GM23248 (cell line): ENCODE data around the gene CTNNBIP1. TPM values are rescaled to one million over a fixed set of nuclear protein-coding genes. Genes with fewer than 3 reads are reported as not detected.

Experiments
- DNase-seq: peaks from one replicate; pipeline ENCODE4 v3.0.0-alpha.2; 2015
- H2AFZ ChIP-seq: fragments of 200-600 bp; sonication (generic); 2 replicates; pipeline ENCODE4 v1.6.1; 2016; ENCODE audit warnings: antibody characterized with exemption
- H3F3A ChIP-seq: fragments of 200-600 bp; sonication (generic); 2 replicates; pipeline ENCODE4 v1.6.1; 2016; ENCODE audit warnings: mild to moderate bottlenecking, antibody characterized with exemption, mixed run types; ENCODE audit not compliant: insufficient read depth
- H3K27ac ChIP-seq: fragments of 200-600 bp; sonication (generic); 2 replicates; pipeline ENCODE4 v1.5.1; 2016; ENCODE audit warnings: mild to moderate bottlenecking
- H3K27me3 ChIP-seq: fragments of 200-600 bp; sonication (generic); replicated peaks from 2 replicates; pipeline ENCODE4 v1.6.1; 2016; ENCODE audit warnings: mild to moderate bottlenecking; ENCODE audit not compliant: insufficient read depth
- H3K36me3 ChIP-seq: fragments of 200-600 bp; sonication (generic); 2 replicates; pipeline ENCODE4 v1.6.1; 2016; ENCODE audit warnings: low read depth, mild to moderate bottlenecking
- H3K4me1 ChIP-seq: fragments of 200-600 bp; sonication (generic); 2 replicates; pipeline ENCODE4 v1.6.1; 2016; ENCODE audit warnings: mild to moderate bottlenecking; ENCODE audit not compliant: insufficient read depth
- H3K4me2 ChIP-seq: fragments of 200-600 bp; sonication (generic); one replicate; pipeline ENCODE4 v1.6.1; 2016; ENCODE audit warnings: mild to moderate bottlenecking; ENCODE audit not compliant: unreplicated experiment
- H3K4me3 ChIP-seq: fragments of 200-600 bp; sonication (generic); 2 replicates; pipeline ENCODE4 v1.5.1; 2016; ENCODE audit warnings: mild to moderate bottlenecking
- H3K79me2 ChIP-seq: fragments of 200-600 bp; sonication (generic); 2 replicates; pipeline ENCODE4 v1.6.1; 2016; ENCODE audit warnings: mild to moderate bottlenecking; ENCODE audit not compliant: insufficient read depth
- H3K9ac ChIP-seq: fragments of 200-600 bp; sonication (generic); 2 replicates; pipeline ENCODE4 v1.6.1; 2016; ENCODE audit warnings: mild to moderate bottlenecking
- H3K9me2 ChIP-seq: fragments of 200-600 bp; sonication (generic); 2 replicates; pipeline ENCODE4 v1.6.1; 2016; ENCODE audit warnings: mixed run types, mild to moderate bottlenecking, moderate library complexity; ENCODE audit not compliant: insufficient read depth
- H3K9me3 ChIP-seq: fragments of 200-600 bp; sonication (generic); one replicate; pipeline ENCODE4 v1.6.1; 2017; ENCODE audit warnings: low read depth
- H4K20me1 ChIP-seq: fragments of 200-600 bp; sonication (generic); 2 replicates; pipeline ENCODE4 v1.6.0; 2016; ENCODE audit not compliant: insufficient read depth
- EZH2 ChIP-seq: fragments of 200-600 bp; sonication (generic); IDR thresholded peaks from 2 replicates; pipeline ENCODE4 v1.6.1; 2018; ENCODE audit warnings: antibody characterized with exemption, mild to moderate bottlenecking; ENCODE audit not compliant: insufficient read depth, poor library complexity, severe bottlenecking
- EZH2phosphoT487 ChIP-seq: fragments of 200-600 bp; sonication (generic); IDR thresholded peaks from 2 replicates; pipeline ENCODE4 v1.6.1; 2018; ENCODE audit warnings: antibody characterized with exemption, moderate library complexity, mild to moderate bottlenecking, low read depth; ENCODE audit not compliant: insufficient read depth
- WGBS, 2 experiments: methylation state at CpG; one replicate each; pipeline ENCODE4 v1.1.6; 2015 to 2017; ENCODE audit warnings: low lambda C conversion rate in 2 of 2, low coverage in 1 of 2; ENCODE audit errors: missing lambda C conversion rate in 2 of 2; 5-methylcytosine and 5-hydroxymethylcytosine counted together
- in situ Hi-C: fragments of 300-500 bp; cut with MboI; formaldehyde crosslinking; loops from 2 replicates; pipeline ENCODE4 v1.15.0; 2020
- polyA plus RNA-seq: library from polyadenylated mRNA; unstranded; fragments of >200 nt; fragmentation: Nextera tagmentation; extraction: Ambion mirVana; gene quantifications from 2 replicates; pipeline ENCODE4 v1.2.1, GENCODE V29; 2016
- total RNA-seq: library from RNA; depleted of rRNA; stranded (reverse); fragments of >200 nt; shearing (Covaris generic); gene quantifications from 2 replicates; pipeline ENCODE4 v1.2.3, GENCODE V29; 2014

The CTNNBIP1 gene
- total and polyA plus RNA-seq, 2 experiments from 2014 or later = 22.2 to 31.0 TPM

DNA sequence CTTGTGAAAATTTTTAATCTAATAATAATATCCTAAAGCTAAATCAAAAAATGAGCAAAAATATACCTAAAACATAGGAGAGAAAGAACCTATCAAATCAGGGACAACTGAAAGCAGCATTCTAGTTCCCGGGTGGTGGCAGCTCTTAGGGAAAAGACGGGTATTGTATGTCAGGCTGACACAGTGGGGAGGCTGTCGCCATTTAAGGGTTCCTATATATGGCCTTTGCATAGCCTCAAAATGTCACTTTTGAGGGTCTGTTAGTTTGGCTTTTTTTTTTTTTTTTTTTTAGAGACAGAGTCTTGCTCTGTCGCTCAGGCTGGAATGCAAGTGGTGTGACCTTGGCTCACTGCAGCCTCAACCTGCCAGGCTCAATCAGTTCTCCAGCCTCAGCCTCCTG is 92.3 kb downstream of the CTNNBIP1 start:
- H3K9me2 ChIP-seq = no peaks in the 10 kb centered on the region
- H2AFZ ChIP-seq = no peak overlapping the region
- in situ Hi-C loops = no loop called here
- no peak overlapping the region for H3K4me2 ChIP-seq
- H3K27me3 ChIP-seq = no peaks in the 10 kb centered on the region
- no peaks in the 10 kb centered on the region for H3K9me3 ChIP-seq
- TF ChIP-seq EZH2phosphoT487 (no peak), EZH2 (no peak)
- H3K9ac ChIP-seq = no peak overlapping the region
- peaks cover 8% of the 10 kb centered on the region for H3F3A ChIP-seq
- H3K4me3 ChIP-seq = no peak overlapping the region
- no peak for DNase-seq
- H3K4me1 ChIP-seq = peaks cover 11% of the 10 kb centered on the region
- no peaks in the 10 kb centered on the region for H3K36me3 ChIP-seq
- peaks cover 100% of the 10 kb centered on the region for H3K79me2 ChIP-seq
- WGBS, 2 experiments = 95 to 99% methylated on average over 4 of the region's 4 CpGs
- 0 out of 2 replicates have a peak, but pooled peaks cover 16% of the 10 kb centered on the region for H4K20me1 ChIP-seq
- no peak overlapping the region for H3K27ac ChIP-seq

DNA sequence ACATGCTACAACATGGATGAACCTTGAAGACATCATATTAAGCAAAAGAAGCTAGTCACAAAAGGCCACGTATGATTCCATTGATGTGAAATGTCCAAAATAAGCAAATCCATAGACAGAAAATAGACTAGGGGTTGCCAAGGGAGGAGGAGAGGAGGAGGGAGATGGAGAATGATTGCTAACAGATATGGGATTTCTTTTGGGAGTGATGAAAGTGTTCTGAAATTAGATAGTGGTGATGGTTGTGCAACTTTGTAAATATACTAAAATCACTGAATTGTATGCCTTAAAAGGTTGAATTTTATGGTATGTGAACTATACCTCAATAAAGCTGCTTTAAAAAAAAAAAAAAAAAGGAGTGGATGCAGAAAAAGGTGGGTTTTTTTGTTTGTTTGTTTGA is 93.9 kb downstream of the CTNNBIP1 start:
- H3K36me3 ChIP-seq = no peaks in the 10 kb centered on the region
- H3F3A ChIP-seq = no peaks in the 10 kb centered on the region
- TF ChIP-seq EZH2phosphoT487 (no peak), EZH2 (no peak)
- H3K9me2 ChIP-seq = no peaks in the 10 kb centered on the region
- no peak overlapping the region for H3K4me3 ChIP-seq
- 28 to 30% methylated on average over 1 of the region's 1 CpG for WGBS, 2 experiments
- 0 out of 2 replicates have a peak, but pooled peaks cover 16% of the 10 kb centered on the region for H4K20me1 ChIP-seq
- H3K27me3 ChIP-seq = no peaks in the 10 kb centered on the region
- H3K9me3 ChIP-seq = no peaks in the 10 kb centered on the region
- no peak overlapping the region for H3K4me2 ChIP-seq
- H3K4me1 ChIP-seq = no peaks in the 10 kb centered on the region
- in situ Hi-C loops = no loop called here
- no peak overlapping the region for H3K9ac ChIP-seq
- H3K27ac ChIP-seq = no peak overlapping the region
- no peak overlapping the region for H2AFZ ChIP-seq
- DNase-seq = no peak
- H3K79me2 ChIP-seq = peaks cover 100% of the 10 kb centered on the region

DNA sequence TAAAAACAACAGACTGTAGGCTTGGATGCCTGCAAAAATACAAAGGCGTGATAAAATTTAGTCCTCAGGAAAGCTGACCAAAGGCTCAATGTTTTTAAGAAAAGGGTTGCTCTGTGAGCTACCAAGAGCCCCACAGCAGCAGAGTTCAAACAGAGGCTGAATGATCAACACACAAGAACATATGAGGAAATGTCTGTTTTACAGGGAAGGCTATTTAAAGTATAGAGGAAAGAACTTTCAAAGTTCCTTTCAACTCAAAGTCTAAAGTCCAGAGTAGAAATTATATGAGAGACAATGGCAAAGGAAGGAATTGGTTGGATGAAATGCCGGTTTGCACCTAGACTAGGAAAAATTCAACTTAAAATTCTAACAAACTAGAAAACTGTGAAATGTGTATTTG is 94.9 kb downstream of the CTNNBIP1 start:
- no peaks in the 10 kb centered on the region for H3K4me1 ChIP-seq
- H3K27me3 ChIP-seq = no peaks in the 10 kb centered on the region
- H3K36me3 ChIP-seq = no peaks in the 10 kb centered on the region
- 98 to 100% methylated on average over 2 of the region's 2 CpGs for WGBS, 2 experiments
- 0 out of 2 replicates have a peak, but pooled peaks cover 16% of the 10 kb centered on the region for H4K20me1 ChIP-seq
- no peaks in the 10 kb centered on the region for H3F3A ChIP-seq
- no peaks in the 10 kb centered on the region for H3K9me3 ChIP-seq
- no peaks in the 10 kb centered on the region for H3K9me2 ChIP-seq
- no peak for TF ChIP-seq EZH2
- no peak for TF ChIP-seq EZH2phosphoT487
- H3K4me3 ChIP-seq = no peak overlapping the region
- H3K79me2 ChIP-seq = peaks cover 100% of the 10 kb centered on the region
- no peak overlapping the region for H3K27ac ChIP-seq
- in situ Hi-C loops = no loop called here
- DNase-seq = no peak
- no peak overlapping the region for H3K9ac ChIP-seq
- H2AFZ ChIP-seq = no peak overlapping the region
- H3K4me2 ChIP-seq = no peak overlapping the region

DNA sequence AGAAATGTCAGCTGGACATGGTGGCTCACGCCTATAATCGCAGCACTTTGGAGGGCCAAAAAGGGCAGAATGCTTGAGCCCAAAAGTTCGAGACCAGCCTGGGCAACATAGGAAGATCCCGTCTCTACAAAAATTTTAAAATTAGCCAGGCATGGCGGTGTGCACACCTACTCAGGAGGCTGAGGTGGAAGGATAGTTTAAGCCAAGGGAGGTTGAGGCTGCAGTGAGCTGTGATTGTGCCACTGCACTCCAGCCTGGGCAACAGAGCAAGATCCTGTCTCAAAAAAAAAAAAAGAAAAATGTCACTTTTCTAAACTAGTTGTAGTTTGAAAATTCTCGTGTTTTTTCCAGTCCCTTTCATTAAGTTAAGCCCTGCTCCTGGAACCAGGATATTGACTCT is 95.5 kb downstream of the CTNNBIP1 start:
- Histone ChIP-seq H3K27ac (no peak overlapping the region), H3K4me3 (no peak overlapping the region), H3K9me3 (no peaks in the 10 kb centered on the region), H2AFZ (no peak overlapping the region), H3K4me2 (no peak overlapping the region), H3K4me1 (no peaks in the 10 kb centered on the region), H3K79me2 (peaks cover 98% of the 10 kb centered on the region), H3K9ac (no peak overlapping the region), H3K27me3 (no peaks in the 10 kb centered on the region), H3K36me3 (no peaks in the 10 kb centered on the region), H4K20me1 (0 out of 2 replicates have a peak, but pooled peaks cover 11% of the 10 kb centered on the region), H3K9me2 (no peaks in the 10 kb centered on the region), H3F3A (no peaks in the 10 kb centered on the region)
- in situ Hi-C loops = no loop called here
- TF ChIP-seq EZH2phosphoT487 (no peak), EZH2 (no peak)
- WGBS, 2 experiments = 96 to 97% methylated on average over 6 of the region's 6 CpGs
- no peak for DNase-seq
